ENCODE results near the gene LRRC36. TPM values are rescaled to one million over a fixed set of nuclear protein-coding genes. Genes with fewer than 3 reads are reported as not detected.

LRRC36 gene
- total and polyA plus RNA-seq, 8 donors: 3.0 to 73.6 (median 55.7) TPM

DNA sequence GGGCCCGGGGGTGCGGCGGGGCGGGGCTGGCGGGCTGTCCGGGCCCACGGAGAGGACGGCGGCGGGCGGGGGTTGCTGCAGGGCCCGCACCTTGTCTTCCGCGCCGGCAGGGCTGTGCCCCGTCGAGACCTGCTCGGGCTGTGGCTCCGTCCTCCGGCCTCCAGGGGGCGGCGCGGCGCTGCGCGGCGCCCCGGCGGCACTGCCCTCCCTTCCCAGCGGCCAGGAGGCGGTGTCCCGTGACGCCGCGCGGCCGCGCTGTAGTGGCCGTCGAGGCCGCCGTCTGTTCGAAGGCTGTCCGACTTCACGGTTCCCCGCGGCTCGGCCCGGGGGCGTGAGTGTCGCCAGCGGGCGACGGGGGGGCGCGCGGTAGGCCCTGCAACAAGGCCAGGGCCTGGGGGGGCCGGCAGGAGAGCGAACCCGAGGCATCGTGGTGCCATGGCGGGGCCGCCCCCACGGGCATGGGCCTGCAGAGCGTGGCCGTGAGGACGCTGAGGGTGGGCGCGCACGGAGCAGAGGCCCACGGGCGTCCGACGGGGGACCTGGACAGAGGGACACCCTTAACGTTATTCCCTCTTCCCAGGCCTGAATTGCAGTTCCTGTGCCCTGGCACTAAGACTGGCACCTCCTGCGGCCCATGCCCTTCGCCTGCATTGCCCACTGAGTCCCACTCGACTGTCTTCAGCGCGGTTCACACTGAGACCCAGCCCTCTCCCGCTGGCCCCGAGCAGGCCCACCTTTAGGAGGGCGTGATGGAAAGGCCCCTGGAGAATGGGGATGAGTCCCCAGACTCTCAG lies 47.1 kb upstream of the LRRC36 start, which contains the start of gene PLEKHG4:
Gene PLEKHG4, plus strand, starts transcription at position 237 of the 794 bp plus-strand sequence. Its CDS starts 513 bp downstream, at position 750.
- intact Hi-C loops (cut with DNase I): no loop called here
- ATAC-seq: peak; percentile 92

DNA sequence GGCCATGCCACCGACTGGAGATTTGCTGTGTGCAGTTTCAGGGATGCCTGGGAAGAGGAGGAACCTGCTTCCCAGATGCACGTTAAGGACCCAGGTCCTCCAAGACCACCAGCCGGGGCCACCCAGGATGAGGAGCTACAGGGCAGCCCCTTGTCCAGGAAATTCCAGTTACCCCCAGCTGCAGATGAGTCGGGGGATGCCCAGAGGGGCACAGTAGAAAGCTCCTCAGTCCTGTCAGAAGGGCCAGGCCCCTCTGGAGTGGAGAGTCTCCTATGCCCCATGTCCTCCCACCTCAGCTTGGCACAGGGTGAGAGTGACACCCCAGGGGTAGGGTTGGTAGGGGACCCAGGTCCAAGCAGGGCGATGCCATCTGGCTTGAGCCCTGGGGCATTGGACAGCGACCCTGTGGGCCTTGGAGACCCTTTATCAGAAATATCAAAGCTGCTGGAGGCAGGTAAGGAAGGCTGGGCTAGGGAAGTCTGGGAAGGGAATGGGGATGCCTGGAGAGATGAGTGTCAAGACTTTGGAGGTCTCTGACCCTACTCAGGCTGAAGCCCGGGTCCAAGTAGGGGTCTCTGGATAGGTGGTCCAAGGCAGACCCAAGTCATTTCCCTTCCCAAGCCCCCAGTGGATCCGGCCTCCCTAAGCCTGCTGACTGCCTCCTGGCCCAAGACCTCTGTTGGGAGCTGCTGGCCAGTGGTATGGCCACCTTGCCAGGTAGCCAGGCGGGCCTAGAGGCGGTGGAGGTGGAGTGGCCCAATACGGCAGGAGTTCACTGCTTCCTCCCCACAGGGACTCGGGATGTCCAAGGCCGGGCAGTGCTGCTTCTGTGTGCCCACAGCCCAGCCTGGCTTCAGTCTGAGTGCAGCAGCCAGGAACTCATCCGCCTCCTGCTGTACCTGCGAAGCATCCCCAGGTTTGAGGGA lies 46.3 kb upstream of the LRRC36 start:
- H3K4me1 ChIP-seq: peaks cover 12 to 33% of the 10 kb centered on the region in 2 donors
- H3K36me3 ChIP-seq: peaks cover 0 to 14% of the 10 kb centered on the region in 2 donors
- intact Hi-C loops (cut with DNase I): no loop called here
- TF ChIP-seq, protein P1, sequence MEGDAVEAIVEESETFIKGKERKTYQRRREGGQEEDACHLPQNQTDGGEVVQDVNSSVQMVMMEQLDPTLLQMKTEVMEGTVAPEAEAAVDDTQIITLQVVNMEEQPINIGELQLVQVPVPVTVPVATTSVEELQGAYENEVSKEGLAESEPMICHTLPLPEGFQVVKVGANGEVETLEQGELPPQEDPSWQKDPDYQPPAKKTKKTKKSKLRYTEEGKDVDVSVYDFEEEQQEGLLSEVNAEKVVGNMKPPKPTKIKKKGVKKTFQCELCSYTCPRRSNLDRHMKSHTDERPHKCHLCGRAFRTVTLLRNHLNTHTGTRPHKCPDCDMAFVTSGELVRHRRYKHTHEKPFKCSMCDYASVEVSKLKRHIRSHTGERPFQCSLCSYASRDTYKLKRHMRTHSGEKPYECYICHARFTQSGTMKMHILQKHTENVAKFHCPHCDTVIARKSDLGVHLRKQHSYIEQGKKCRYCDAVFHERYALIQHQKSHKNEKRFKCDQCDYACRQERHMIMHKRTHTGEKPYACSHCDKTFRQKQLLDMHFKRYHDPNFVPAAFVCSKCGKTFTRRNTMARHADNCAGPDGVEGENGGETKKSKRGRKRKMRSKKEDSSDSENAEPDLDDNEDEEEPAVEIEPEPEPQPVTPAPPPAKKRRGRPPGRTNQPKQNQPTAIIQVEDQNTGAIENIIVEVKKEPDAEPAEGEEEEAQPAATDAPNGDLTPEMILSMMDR (IDR thresholded peaks at IDR 0.05): no peak
- no peaks in the 10 kb centered on the region for H3K27me3 ChIP-seq
- no peak for ATAC-seq
- no peak overlapping the region for H3K27ac ChIP-seq
- H3K4me3 ChIP-seq: no peak overlapping the region
- H3K9me3 ChIP-seq: no peaks in the 10 kb centered on the region
- no peak for DNase-seq

More for the DNA sequence above, 47.1 kb upstream of the LRRC36 start, which contains the start of gene PLEKHG4:
- no peaks in the 10 kb centered on the region for H3K9me3 ChIP-seq
- TF ChIP-seq, protein P1 (IDR thresholded peaks at IDR 0.05): peak; percentile 74 to 87
- no peaks in the 10 kb centered on the region for H3K27me3 ChIP-seq
- H3K4me3 ChIP-seq: peak within 1 kb of the TSS; percentile 48 to 60
- H3K27ac ChIP-seq: peak within 1 kb of the TSS; percentile 66 to 75
- peaks cover 0 to 15% of the 10 kb centered on the region in 2 donors for H3K36me3 ChIP-seq
- DNase-seq: peak; percentile 57 to 98 (median 84)
- peaks cover 12 to 33% of the 10 kb centered on the region in 2 donors for H3K4me1 ChIP-seq

DNA sequence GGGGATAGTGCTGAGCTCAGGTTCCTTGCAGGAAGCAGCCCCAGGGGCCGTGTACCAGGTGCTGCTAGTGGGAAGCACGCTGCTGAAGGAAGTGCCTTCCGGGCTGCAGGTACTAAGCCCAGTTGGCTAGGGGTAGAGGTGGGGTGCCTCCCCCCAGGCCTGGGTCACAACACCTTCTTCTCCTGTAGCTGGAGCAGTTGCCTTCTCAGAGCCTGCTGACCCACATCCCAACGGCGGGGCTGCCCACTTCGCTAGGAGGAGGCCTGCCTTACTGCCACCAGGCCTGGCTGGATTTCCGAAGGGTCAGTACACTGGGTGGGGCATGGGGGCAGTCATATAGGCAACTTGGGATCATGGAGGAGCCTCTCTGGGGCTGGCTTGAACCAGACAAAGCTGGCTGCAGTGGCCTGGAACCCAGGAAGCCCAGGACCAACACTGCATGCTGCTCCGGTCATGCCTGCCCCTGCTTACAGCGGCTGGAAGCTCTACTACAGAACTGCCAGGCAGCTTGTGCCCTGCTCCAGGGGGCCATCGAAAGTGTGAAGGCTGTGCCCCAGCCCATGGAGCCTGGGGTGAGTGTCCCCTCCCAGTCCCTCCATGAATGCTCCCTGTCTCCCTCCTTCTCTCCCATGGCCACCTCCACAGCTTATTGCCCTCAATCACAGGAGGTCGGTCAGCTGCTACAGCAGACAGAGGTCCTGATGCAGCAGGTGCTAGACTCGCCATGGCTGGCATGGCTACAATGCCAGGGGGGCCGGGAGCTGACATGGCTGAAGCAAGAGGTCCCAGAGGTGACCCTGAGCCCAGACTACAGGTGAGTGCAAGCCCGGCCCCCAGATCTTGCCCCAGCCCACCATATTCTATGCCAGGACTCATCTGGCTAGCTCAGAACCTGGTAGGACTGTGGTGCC lies 44.8 kb upstream of the LRRC36 start:
- ATAC-seq: no peak
- intact Hi-C loops (cut with DNase I): no loop called here
- Histone ChIP-seq H3K4me3 (no peak overlapping the region), H3K27ac (no peak overlapping the region), H3K27me3 (no peaks in the 10 kb centered on the region), H3K36me3 (no peaks in the 10 kb centered on the region), H3K4me1 (peaks cover 12 to 28% of the 10 kb centered on the region in 2 donors), H3K9me3 (no peaks in the 10 kb centered on the region)
- no peak for DNase-seq
- TF ChIP-seq, protein P1 (IDR thresholded peaks at IDR 0.05): no peak

DNA sequence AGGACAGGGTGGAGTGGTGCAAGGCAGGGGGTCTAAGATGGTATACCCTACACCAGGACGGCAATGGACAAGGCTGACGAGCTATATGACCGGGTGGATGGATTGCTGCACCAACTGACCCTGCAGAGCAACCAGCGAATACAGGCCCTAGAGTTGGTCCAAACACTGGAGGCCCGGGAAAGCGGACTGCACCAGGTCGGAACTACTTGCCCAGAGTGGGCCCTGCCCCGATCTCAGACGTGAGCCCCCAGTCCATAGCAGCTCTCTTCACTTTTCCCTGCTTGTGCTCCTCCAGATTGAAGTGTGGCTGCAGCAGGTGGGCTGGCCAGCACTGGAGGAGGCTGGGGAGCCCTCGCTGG lies 44.2 kb upstream of the LRRC36 start:
- Histone ChIP-seq H3K27ac (no peak overlapping the region), H3K4me1 (peaks cover 11 to 22% of the 10 kb centered on the region in 2 donors), H3K4me3 (no peak overlapping the region), H3K27me3 (no peaks in the 10 kb centered on the region), H3K36me3 (no peaks in the 10 kb centered on the region), H3K9me3 (no peaks in the 10 kb centered on the region)
- ATAC-seq: no peak
- intact Hi-C loops (cut with DNase I): no loop called here
- no peak for DNase-seq
- TF ChIP-seq, protein P1 (IDR thresholded peaks at IDR 0.05): no peak
